Muscle of arm (tissue), 12 donors: ENCODE measurements around the gene ROMO1. TPM values are rescaled to one million over a fixed set of nuclear protein-coding genes. Genes with fewer than 3 reads are reported as not detected.
"Not testable (repeated sequence)": the region's sequence is repeated elsewhere in the genome, so short reads cannot be mapped to it uniquely, and the experiment has no call there.

Source experiments
- DNase-seq: peaks from one replicate; pipeline ENCODE4 v3.0.0-alpha.2; 2013
- polyA plus RNA-seq, 12 donors: library from polyadenylated mRNA; unstranded; fragments of 120-200 nt; gene quantifications; one replicate each; pipeline ENCODE4 v1.2.1, GENCODE V29; 2013; ENCODE audit not compliant: insufficient read length in 12 of 12

The ROMO1 gene
- polyA plus RNA-seq, 12 donors = 47.7 to 76.2 (median 59.9) TPM; not detected in 1

DNA sequence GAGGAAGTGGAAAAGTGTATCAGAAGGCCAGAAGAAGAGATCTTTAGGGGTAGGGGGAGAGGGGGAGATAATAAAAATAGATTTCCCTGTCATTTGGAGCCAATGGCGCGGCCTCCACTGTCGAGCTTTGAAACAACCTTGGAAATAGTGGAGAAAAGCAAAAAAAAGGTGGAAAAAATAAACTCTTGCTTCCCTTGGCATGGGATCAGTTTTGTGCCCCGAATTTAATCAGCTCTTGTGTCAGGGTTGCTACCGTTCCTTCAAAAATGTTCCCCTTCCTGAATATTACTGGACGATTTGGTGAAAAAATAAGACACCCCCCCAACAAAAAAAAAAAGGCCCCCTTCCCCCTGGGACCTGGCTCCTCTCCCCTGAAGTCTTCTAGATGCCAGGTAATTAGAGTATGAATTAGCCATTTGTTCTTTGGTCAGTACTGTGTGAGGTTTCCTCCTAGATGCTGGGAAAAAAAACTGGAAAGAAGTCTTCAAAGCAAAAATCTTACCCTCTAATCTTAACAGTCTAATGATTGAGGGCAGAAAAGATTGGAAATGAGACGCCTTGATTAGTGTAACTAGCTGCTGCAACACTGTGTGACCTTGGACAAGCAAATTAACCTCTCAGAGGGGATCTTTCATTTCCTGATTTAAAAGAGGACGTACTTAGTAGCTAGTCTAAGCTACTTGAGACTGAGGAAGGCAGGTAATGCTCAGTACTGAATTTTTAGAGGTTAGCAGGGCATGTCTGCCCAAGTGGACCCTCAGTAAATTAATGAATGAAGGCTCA lies 43.7 kb downstream of the ROMO1 start:
- peak; percentile 26 for DNase-seq

DNA sequence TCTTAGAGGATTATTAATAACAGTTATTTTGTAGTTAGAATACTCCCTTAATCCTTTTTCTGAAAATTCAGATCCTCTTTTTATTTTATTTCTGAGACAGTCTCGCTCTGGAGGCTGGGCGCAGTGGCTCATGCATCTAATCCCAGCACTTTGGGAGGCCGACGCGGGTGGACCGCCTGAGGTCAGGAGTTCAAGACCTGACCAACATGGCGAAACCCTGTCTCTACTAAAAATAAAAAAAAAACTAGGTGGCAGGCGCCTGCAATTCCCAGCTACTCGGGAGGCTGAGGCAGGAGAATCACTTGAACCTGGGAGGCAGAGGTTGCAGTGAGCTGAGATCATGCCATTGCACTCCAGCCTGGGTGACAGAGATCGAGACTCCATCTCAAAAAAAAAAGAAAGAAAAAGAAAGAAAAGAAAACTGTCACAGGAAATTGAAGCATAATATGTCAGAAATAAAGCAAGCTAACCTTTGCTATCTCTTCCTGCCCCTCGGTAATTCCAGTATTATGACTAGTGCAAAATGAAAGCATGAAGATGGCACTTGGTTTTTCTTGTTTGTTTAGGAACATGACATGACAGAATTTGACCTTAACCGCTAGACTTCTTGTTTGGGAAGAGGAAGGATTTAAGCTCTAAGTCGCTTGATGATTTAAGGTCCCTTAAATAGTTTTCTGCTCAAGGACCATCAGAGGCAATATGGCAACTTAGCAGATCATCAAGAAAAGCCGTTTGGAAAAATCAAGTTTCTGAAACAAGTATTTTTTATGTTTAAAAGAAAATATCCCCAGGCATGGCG lies 44.7 kb downstream of the ROMO1 start:
- no peak for DNase-seq

DNA sequence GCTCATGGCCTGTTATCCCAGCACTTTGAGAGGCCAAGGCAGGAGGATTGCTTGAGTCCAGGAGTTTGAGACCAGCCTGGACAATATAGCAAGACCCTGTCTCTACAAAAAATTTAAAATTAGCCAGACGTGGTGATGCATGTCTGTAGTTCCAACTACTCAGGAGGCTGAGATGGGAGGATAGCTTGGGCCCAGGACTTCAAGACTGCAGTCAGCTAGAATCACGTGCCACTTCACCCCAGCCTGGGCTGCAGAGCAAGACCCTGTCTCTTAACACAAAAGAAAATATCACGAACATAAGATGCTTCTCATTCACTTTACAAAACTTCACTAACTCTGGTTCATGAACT lies 45.3 kb downstream of the ROMO1 start:
- not testable (repeated sequence) for DNase-seq

Other genes starting within 250 kb of the ROMO1 start
- gene CEP250, start 243.8 kb upstream of the ROMO1 start, polyA plus RNA-seq = 10 to 100 TPM in 11 of 12 donors, not detected in 1; 21.0 to 63.1 (median 29.3) TPM
- under 1 TPM in 1 of 12 donors, not detected in 11; 0.22 TPM for gene C20orf173, start 169.8 kb upstream of the ROMO1 start, polyA plus RNA-seq
- gene ERGIC3, start 157.3 kb upstream of the ROMO1 start, polyA plus RNA-seq = 100 to 1,000 TPM in 11 of 12 donors, not detected in 1; 192 to 242 (median 216) TPM
- gene SPAG4, start 83.6 kb upstream of the ROMO1 start, polyA plus RNA-seq = 1 to 10 TPM in 9 of 12 donors, under 1 TPM in 1, not detected in 2; 0.52 to 3.1 (median 1.8) TPM
- 100 to 1,000 TPM in 9 of 12 donors, 10 to 100 TPM in 2, not detected in 1; 81.7 to 209 (median 124) TPM for gene CPNE1, start 34.5 kb upstream of the ROMO1 start, polyA plus RNA-seq
- gene RBM12, start 34.5 kb upstream of the ROMO1 start, polyA plus RNA-seq = 100 to 1,000 TPM in 1 of 12 donors, 10 to 100 TPM in 10, not detected in 1; 48.7 to 122 (median 59.5) TPM
- 10 to 100 TPM in 11 of 12 donors, not detected in 1; 12.4 to 26.1 (median 14.0) TPM for gene NFS1, start 53 bp upstream of the ROMO1 start, polyA plus RNA-seq
- gene RBM39, start 42.9 kb downstream of the ROMO1 start, polyA plus RNA-seq = 100 to 1,000 TPM in 11 of 12 donors, not detected in 1; 221 to 557 (median 292) TPM
- gene PHF20, start 72.6 kb downstream of the ROMO1 start, polyA plus RNA-seq = 10 to 100 TPM in 11 of 12 donors, not detected in 1; 26.6 to 37.0 (median 33.5) TPM